Ecto neural progenitor cell (in vitro differentiated cells): ENCODE data around the gene KIF26B.
A peak's percentile ranks its signal among the peaks of the same experiment; 100 is the strongest.

Experiments
- DNase-seq: peaks from one replicate; pipeline ENCODE4 v3.0.0-alpha.2; 2018; ENCODE audit warnings: low spot score

KIF26B gene

DNA sequence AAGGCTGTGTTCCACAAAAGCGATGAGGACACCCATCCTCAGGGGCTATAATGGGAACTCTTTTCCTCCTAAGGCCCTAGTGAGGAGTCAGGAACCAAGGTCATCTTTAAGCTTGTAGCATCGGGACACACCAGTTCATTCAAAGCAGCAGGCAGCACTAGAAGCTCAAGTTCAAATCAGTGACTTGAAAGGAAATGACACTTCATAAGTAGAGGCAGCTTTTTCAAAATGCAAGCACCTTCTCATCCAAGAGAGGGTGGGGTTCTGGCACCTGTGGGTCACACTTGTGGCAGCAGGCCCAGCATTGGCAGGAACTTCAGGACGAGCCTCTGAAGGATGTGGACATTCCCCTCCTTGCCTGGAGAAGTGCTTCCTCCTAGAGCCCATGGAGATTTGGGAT is 496.3 kb downstream of the KIF26B start:
- DNase-seq, result no peak

GRCh38 chr1:245652116-245652515 is 497.3 kb downstream of the KIF26B start:
- DNase-seq, result no peak

GRCh38 chr1:245652660-245653427 is 498.1 kb downstream of the KIF26B start:
- DNase-seq, result no peak

GRCh38 chr1:245654460-245655050 is 499.8 kb downstream of the KIF26B start:
- no peak for DNase-seq

- DNase-seq, result no peak
Measured at GRCh38 chr1:245656189-245656717, 501.5 kb downstream of the KIF26B start.

- no peak for DNase-seq
Measured at GRCh38 chr1:245657371-245657770, 502.6 kb downstream of the KIF26B start.

- no peak for DNase-seq
Measured at GRCh38 chr1:245663373-245663772, 508.6 kb downstream of the KIF26B start.

GRCh38 chr1:245663841-245664240 is 509.1 kb downstream of the KIF26B start:
- DNase-seq, result peak; percentile 10

- peak; percentile 10 for DNase-seq
Measured at GRCh38 chr1:245666412-245666811, 511.6 kb downstream of the KIF26B start.

DNA sequence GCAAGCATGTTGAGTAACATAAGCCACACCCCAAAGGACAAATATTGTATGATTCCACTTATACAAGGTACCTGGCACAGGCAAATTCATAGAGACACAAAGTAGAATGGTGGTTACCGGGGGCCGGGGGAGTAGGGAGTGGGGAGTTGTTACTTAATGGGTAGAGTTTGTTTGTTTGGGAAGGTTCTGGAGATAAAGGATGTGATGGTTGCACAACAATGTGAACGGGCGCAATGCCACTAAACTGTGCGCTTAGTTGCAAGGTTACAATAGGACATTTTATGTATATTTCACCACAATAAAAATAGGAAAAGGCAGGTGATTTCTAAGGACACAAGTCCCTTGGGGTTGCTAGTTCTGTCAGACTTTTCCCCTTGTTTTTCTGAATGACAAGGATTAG is 516.6 kb downstream of the KIF26B start:
- DNase-seq, result peak; percentile 11

GRCh38 chr1:245671966-245672767 is 517.4 kb downstream of the KIF26B start:
- peak; percentile 33 for DNase-seq

- peak; percentile 8 for DNase-seq
Measured at GRCh38 chr1:245672836-245673656, 518.3 kb downstream of the KIF26B start.

DNA sequence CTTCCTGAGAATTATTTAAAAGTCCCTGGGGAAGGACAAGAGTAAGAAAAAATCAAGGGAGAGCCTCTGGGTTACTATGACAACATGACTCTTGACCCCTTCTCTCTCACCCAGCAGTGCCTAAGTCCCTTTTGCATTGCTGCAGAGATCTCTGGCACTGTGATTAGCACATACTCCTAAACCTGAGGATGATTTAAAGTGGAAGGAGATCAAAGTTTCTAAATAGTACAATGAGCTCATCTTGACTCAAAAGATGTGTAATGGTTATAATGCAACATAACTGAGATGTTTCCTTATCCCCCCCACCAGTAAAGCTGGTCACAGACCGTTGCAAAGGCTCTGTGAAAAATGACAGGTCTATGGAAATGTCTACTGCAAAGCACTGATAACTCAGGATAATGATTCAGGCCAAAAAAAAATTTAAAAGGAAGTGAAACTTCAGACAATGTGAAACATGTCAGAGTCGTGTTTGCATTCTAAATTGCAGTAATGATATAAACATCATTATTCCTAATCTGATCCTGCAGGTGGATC is 519.2 kb downstream of the KIF26B start:
- no peak for DNase-seq

GRCh38 chr1:245677461-245678240 is 522.9 kb downstream of the KIF26B start:
- no peak for DNase-seq

GRCh38 chr1:245678860-245679411 is 524.2 kb downstream of the KIF26B start:
- DNase-seq, result no peak

DNA sequence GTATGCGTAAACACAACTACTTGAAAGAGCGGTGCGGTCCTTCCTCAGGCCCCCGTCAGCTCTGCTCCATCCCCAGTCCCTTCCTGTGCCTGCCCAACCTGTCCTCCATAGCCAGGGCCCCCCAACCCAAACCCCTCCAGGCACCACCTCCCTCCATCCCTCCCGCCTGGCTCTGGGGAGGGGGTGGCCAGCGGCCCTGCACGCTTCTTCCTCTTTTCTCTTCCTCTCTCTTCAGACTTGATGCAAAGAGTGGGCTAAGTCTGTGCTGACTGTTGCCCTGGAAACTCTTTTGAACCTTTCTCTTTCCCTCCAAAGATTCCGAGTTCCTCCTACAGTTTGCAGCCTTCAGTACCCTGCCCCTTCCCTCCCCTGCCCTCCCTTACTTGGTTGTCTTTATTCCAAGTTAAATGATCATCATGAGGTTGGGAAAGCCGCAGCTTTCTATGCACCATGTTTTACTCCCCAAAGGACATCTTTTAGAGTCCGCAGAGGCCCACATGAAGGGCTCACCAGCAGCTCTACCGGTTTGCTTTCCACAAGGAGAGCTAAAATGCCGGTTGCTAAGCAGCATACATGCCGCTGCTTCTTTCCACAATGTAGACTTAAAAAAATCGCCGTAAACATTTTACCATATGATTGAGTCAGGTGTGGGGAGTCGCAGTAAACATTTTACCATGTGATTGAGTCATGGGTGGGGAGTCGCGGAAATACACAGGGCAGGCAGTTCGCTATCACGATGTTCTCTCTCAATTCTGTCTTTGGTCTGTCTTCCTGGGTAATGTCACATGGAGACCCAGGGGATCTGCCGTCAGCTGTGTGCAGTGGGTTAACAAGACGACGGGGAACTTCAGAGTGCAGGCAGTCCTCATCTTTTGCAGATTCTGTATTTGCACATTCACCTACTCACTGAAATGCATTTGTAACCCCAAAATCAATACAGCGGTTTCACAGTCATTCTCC is 525.3 kb downstream of the KIF26B start:
- no peak for DNase-seq

DNA sequence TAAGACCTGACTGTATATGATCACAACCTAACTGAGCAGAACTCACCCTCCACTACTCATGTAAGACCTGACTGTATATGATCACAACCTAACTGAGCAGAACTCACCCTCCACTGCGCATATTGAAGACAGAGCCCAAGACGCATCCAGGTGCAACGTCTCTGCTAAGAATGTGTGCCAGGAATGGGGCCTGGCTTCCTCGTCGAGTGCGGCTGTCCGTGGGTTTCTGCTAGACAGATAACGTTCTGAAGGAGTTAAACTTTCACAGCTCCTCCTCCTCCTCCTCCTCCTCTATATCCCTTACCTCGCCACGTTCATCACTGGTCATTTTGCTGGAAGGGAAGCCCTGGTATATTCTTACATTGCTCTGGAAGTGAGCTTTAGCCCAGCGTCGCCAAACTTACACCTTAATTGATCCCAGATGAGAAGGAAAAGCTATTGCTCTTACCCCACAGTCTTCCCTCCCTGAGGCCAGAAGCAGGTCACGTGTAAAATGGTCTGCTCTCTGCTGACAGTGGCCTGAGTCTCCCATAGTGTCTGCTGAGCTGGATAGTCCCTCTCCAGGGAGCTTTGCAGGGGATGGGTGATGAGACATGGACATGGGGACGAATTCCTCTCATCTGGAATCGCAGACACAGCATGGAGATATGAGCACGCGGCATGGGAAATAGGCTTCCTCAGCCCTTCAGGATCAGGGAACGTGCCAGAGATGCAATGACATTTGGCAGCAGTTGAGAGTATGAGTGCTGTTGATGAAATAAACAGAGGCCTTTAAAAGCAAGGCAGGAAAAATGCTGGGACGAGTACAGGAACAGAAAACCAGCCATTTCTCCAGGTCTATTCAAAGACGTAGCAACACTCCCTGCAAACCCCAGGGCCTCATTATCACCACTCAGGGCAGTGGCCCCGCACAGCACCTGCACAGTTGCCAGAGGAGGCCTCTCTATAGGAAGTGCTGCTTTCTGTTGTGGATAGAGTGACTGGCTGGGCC is 528.1 kb downstream of the KIF26B start:
- DNase-seq, result no peak

DNA sequence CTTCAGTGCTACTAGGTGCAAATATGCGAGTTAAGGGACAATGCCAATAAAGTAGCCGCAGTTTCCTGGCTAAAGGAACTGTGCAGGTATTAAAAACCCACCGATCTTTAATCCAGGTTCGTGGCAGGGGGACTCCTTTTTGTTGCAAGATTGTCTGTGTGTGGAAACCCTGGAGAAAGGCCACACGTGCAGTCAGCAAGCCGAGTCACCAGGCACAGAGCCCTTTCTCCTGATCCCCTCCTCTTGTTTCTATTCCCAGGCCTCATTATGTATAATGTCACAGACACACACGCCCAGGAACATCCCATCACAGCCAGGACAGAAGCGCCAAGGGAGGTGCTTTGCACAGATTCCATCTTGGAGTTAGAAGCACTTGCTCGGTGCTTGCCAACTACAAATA is 528.9 kb downstream of the KIF26B start:
- no peak for DNase-seq
